ENCODE data around the gene ZNF865. TPM values are rescaled to one million over a fixed set of nuclear protein-coding genes. Genes with fewer than 3 reads are reported as not detected.

The ZNF865 gene
- total and polyA plus RNA-seq, 2 of the 4 experiments (the other 2 are of a cell fraction) = under 0.01 to 4.6 TPM

GRCh38 chr19:55623561-55623960 is 18.1 kb downstream of the ZNF865 start:
- POLR2A ChIA-PET (ENCODE audit: unreplicated experiment) = no interaction called here

More at GRCh38 chr19:55623561-55623960, 18.1 kb downstream of the ZNF865 start:
- Histone ChIP-seq H3K79me1 (ENCODE audit: low read depth in 1 of 2, low read length in 2 of 2) (peaks cover 9 to 37% of the 10 kb centered on the region in 2 experiments), H3K9ac (ENCODE audit: low read depth, low read length) (no peak overlapping the region), H3K4me2 (ENCODE audit: low read depth, low read length) (no peak overlapping the region; the same call in 1 of the 2 replicates), H4K8ac (ENCODE audit: low read depth in 2 of 2, low read length in 2 of 2) (no peak overlapping the region), H3K4me3 (ENCODE audit: insufficient read depth, low read depth, low read length) (no peak overlapping the region), H3K4ac (ENCODE audit: low read depth, low read length) (no peak overlapping the region), H4K91ac (ENCODE audit: insufficient read depth, low read depth, low read length) (no peak overlapping the region), H3K27me3 (ENCODE audit: control insufficient read depth, insufficient read depth, low read length) (no peaks in the 10 kb centered on the region), H4K5ac (ENCODE audit: low read depth, low read length) (no peak overlapping the region), H2AK5ac (ENCODE audit: low read depth, low read length) (no peak overlapping the region), H3K4me1 (ENCODE audit: control insufficient read depth, insufficient read depth, low read length) (peaks cover 11% of the 10 kb centered on the region), H2AK9ac (replicated peaks; ENCODE audit: low read depth, low read length, poor library complexity) (no peak overlapping the region), H3K56ac (ENCODE audit: extremely low read depth, insufficient read depth, low read length) (no peak overlapping the region), H2BK15ac (ENCODE audit: low read depth, low read length) (no peak overlapping the region), H2BK120ac (ENCODE audit: low read depth, low read length) (no peak overlapping the region), H3K27ac (ENCODE audit: insufficient read depth, low read length) (no peak overlapping the region), H3K23ac (ENCODE audit: low read depth, low read length) (no peak overlapping the region), H2BK5ac (ENCODE audit: low read depth, low read length, poor library complexity, severe bottlenecking) (no peak overlapping the region), H3K9me3 (ENCODE audit: control insufficient read depth, insufficient read depth, low read length) (no peaks in the 10 kb centered on the region), H2AFZ (replicated peaks; ENCODE audit: low read length, poor library complexity) (no peak overlapping the region), H3K9me1 (ENCODE audit: insufficient read depth, low read length) (peaks cover 13% of the 10 kb centered on the region; the same call in 1 of the 2 replicates), H4K20me1 (ENCODE audit: insufficient read depth, low read length) (peaks cover 8% of the 10 kb centered on the region; the same call in 1 of the 2 replicates), H3K36me3 (ENCODE audit: control insufficient read depth, insufficient read depth, low read length) (peaks cover 13% of the 10 kb centered on the region; the same call in 1 of the 2 replicates), H2BK20ac (ENCODE audit: low read depth, low read length) (no peak overlapping the region), H3K14ac (replicated peaks; ENCODE audit: low read depth, low read length) (no peak overlapping the region), H3K18ac (ENCODE audit: low read depth, low read length) (no peak overlapping the region)
- in situ Hi-C loops (cut with MboI; ENCODE audit: low sequenced_read_pairs) = no loop called here
- 66% methylated on average over 5 of the region's 7 CpGs; no CpG with 5 or more reads in 1 of the 2 experiments for WGBS, 2 experiments (ENCODE audit: extremely low coverage in 2 of 2, insufficient read length in 1 of 2)
- intact Hi-C loops (cut with micrococcal nuclease) = no loop called here
- BruUV-seq (replicated peaks) = no TSS peak
- TF ChIP-seq RCOR1 (IDR thresholded peaks at IDR 0.05; ENCODE audit: insufficient replicate concordance, low read length) = no peak
- no peak for TF ChIP-seq CEBPB (IDR thresholded peaks at IDR 0.05; ENCODE audit: low read depth, low read length)
- TF ChIP-seq ELK1 (IDR thresholded peaks at IDR 0.05; ENCODE audit: borderline replicate concordance, low read depth, low read length) = no peak
- no peak for TF ChIP-seq CHD1 (IDR thresholded peaks at IDR 0.05; ENCODE audit: low read depth, low read length)
- no peak for TF ChIP-seq USF2 (IDR thresholded peaks at IDR 0.05; ENCODE audit: low read depth, low read length)
- no peak for TF ChIP-seq RAD21 (IDR thresholded peaks at IDR 0.05; ENCODE audit: low read length)
- DNase-seq = no peak
- CTCF ChIA-PET = interaction anchor here (2.0 kb wide), 1 partner anchor 17 kb away, joined by 6 read pairs; no protein-coding TSS in a partner anchor
- dilution Hi-C loops (cut with HindIII; ENCODE audit: low sequenced_read_pairs, unreplicated experiment) = no loop called here
- ATAC-seq (ENCODE audit: low read depth) = no peak

Measured in IMR-90 (cell line).